MG63 (cell line): ENCODE data around the gene ARAP1. TPM values are rescaled to one million over a fixed set of nuclear protein-coding genes. Genes with fewer than 3 reads are reported as not detected.

Experiments used
- DNase-seq: peaks from one replicate; pipeline ENCODE4 v3.0.0-alpha.2; 2020
- H3K27me3 ChIP-seq: fragments of 250-450 bp; sonication (Bioruptor Pico); 2 replicates; pipeline ENCODE4 v1.5.1; 2020; ENCODE audit warnings: mild to moderate bottlenecking, moderate library complexity
- H3K36me3 ChIP-seq: fragments of 250-450 bp; sonication (Bioruptor Pico); 2 replicates; pipeline ENCODE4 v1.5.1; 2020; ENCODE audit warnings: mild to moderate bottlenecking, moderate library complexity
- H3K4me3 ChIP-seq: fragments of 250-450 bp; sonication (Bioruptor Pico); 2 replicates; pipeline ENCODE4 v1.5.1; 2020; ENCODE audit warnings: mild to moderate bottlenecking, moderate library complexity
- H3K9me3 ChIP-seq: fragments of 250-450 bp; sonication (Bioruptor Pico); 2 replicates; pipeline ENCODE4 v1.5.1; 2020; ENCODE audit warnings: mild to moderate bottlenecking, moderate library complexity
- total RNA-seq: library from RNA; depleted of rRNA; stranded (reverse); fragments of >200 nt; shearing (Covaris generic); gene quantifications from 2 replicates; pipeline ENCODE4 v1.2.3, GENCODE V29; 2014; ENCODE audit warnings: low replicate concordance

ARAP1 gene
- total RNA-seq, 1 experiment from 2014 or later = 55.6 TPM

DNA sequence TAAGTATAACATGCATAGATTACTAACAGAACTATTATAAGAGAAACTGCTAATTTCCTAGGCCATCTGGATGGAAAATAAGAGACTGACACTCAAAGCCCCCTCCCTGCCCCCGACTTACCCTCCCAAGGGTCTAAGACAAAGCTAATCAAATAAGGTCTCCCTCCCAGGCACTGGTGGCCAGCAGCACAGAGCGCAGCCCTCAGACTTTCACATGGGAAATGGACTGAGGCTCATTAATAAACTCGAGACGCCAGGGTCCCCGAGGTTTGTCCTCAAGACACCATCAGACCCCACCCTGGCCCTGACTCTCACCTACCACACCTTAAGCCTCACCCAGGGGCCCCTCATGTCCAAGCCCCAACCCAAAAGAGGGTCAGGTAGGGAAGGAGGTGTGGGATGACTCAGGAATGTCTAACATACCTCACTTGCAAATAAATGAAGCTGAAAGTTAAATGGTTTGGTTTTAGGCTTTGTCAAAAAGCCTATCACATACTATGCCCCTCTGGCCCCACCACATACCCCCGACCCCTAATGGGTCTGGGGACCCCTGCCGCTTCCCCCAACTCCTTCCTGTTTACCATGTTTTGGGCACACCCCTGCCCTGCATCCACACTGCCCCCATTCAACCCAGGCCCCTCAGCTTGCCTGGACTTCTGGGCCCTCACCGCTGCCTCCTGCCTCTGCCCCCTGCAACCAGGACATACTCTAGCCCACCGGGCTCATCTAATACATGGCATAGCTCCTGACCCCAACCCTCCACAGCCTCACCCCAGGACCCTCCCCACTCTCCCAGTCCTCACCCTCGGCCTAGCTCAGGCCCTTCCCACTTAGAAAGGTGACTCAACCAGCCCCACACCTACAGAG, 11.4 kb downstream of the ARAP1 start:
- Histone ChIP-seq H3K27me3 (no peaks in the 10 kb centered on the region), H3K9me3 (no peaks in the 10 kb centered on the region), H3K4me3 (no peak overlapping the region), H3K36me3 (no peaks in the 10 kb centered on the region)
- DNase-seq = no peak

DNA sequence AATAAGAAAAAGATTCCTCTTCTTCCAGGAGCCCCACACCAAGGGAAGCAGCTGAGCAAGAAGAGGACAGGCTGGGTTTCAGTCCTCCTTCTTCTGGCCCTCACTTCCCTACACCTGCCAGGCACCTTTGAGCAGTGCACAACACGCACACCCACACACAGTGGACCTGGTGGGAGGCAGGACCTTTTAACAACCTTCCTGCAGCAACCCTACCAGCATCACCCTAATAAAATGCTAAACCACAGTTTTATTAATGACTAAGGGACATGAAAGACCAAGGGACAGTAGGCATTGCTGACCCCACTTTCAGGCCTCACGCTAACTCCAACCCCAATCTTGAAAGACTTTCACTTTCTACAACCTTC, 12.2 kb downstream of the ARAP1 start:
- Histone ChIP-seq H3K9me3 (no peaks in the 10 kb centered on the region), H3K27me3 (no peaks in the 10 kb centered on the region), H3K4me3 (no peak overlapping the region), H3K36me3 (no peaks in the 10 kb centered on the region)
- DNase-seq = no peak

DNA sequence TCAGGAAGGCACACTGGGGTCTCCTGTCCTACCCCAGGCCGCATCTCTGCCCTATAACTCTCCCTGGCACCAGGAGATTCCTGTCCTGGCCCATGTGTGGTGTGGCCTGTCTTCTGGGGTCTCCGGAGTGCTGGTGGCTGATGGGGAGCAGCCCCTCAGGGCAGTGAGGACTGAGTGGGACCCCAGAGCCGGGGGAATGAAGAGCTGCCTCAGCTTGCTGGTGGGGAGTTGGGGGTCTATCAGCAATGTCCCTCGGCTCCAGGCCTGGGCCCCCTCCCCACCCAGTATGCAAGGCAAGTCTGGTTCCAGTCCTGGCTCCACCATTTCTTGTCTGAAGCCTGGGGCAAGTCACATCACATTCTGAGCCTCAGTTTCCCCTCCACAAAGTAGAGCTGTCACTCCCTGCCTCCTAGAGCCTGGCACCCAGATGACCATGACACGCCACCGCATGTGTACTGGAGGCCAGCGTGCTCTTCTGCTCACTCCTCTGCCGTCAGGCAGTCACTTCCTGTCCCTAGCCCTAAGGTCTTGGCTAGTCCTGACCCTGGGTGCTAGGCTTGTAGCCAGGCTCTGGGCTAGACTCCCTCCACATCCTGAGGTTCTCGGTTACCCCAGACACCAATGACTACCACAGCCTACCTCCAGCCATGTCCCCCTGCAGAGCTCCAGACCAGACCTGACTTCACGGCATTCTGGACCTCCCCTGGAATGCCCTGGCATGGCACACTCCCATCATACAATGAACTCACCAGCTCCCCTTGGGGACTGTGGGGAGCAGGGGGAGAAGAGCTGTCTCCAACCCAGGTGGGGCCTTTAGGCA, 12.8 kb downstream of the ARAP1 start:
- Histone ChIP-seq H3K27me3 (no peaks in the 10 kb centered on the region), H3K36me3 (no peaks in the 10 kb centered on the region), H3K9me3 (no peaks in the 10 kb centered on the region), H3K4me3 (no peak overlapping the region)
- DNase-seq = no peak

DNA sequence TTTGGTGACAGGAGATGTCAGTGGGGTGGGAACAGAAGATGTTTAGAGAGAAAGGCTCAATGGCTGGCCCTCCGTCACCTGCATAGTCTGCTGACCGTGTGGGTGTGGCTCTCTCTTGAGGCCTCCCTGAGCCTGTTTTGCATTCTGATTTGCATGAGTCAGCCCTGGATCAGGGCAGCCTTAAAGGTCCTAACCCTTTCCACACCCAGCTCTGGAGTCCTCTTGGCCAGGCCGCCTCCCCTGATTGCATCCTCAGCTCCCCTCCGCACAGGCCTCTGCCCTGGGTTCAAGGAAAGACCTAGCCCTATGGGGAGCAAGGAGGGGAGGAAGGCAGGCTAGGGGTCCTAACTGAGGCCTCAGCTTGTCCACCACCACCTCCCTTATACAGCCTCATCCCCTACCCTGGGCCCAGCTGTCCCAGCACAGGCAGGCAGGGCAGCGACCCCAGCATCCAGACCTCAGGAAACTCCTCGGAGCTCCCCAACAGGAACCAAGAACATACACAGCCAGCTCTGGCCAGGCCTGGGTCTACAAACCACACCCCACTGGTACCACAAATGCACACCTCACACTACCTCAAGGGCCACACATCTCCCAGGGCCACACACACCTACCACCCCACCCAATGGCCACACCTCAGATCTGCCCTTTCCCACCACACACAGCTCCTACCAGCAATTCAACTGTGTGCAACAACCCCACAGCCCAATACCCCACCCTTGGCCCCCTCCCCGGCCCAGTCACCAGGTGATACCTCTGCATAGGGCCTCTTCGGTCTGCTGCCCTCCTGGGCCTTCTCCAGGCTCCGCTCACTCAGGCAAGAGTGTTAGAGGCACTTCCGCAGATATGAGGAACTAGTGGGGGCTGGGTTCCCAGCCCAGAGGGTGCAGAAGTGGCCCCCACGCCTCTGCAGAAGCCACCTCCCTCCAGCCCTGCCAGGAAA, 13.7 kb downstream of the ARAP1 start:
- DNase-seq = peak; percentile 50
- Histone ChIP-seq H3K36me3 (no peaks in the 10 kb centered on the region), H3K9me3 (no peaks in the 10 kb centered on the region), H3K4me3 (no peak overlapping the region), H3K27me3 (no peaks in the 10 kb centered on the region)

DNA sequence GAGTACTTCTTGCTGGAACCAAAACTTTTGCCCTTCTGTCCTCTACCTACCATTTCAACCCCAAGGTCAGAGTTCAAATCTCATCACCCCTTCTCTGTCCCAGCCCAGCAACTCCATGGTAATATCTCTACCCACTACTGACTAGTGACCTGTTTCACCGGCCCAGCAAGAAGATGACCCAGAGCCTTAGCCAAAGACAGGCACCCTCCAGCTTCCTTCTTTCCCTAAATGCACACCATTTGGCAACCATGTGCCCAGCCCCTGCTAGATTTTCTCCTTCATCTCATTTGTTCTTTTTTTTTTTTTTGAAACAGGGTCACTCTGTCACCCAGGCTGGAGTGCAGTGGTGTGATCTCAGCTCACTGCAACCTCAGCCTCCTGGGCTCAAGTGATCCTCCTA, 14.9 kb downstream of the ARAP1 start:
- Histone ChIP-seq H3K4me3 (no peak overlapping the region), H3K36me3 (no peaks in the 10 kb centered on the region), H3K9me3 (no peaks in the 10 kb centered on the region), H3K27me3 (no peaks in the 10 kb centered on the region)
- no peak for DNase-seq

DNA sequence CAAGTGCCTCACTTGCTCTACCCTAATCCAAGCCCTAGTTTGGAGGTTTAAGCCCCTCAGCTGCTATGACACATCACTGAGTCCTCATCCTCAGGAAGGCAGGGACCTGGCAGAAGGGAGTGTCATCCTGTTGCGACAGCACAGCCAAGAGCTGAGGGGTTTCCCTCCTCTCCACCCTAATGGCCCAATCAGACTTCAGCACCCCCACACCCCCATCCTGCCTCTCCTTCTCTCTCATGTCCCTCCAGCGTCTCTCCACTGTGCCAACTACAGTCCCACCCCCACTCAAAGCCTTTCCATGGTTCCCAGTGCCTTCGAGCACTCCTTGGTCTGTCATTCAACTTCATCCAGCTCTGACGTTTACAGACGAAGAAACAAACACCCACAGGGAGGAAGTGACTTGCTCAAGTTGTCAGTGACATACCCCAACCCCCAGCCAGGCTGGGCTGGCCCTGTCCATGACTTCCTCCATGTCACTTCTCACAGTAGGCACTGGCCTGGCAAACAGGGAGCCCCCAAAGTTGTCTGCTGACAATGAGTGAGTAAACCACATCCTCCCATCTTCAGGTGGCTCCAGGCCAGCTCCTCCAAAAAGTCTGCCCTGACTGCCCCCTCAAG, 15.6 kb downstream of the ARAP1 start:
- H3K36me3 ChIP-seq = no peaks in the 10 kb centered on the region

DNA sequence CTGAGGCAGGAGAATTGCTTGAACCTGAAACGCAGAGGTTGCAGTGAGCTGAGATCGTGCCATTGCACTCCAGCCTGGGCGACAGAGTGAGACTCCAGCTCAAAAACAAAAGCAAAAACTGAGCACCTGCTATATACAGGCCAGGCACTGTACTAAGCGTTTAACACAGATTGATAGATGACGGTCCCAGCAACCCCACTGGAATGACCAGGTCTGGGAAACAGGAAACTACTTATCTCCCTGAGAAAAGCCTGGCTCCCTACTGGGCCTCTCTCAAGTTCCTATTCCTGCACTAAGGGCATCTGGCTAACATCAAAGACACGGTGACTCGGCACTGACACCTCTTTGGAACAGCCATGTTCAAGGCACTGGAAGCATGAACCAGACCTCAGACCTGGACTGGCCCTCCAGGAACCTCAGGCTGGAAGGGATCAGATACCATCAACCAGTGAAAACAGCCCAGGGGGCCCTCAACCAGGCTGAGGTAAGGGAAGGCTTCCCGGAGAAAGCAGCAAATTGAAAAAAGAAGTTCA, 16.6 kb downstream of the ARAP1 start:
- Histone ChIP-seq H3K4me3 (no peak overlapping the region), H3K36me3 (no peaks in the 10 kb centered on the region), H3K27me3 (no peaks in the 10 kb centered on the region), H3K9me3 (no peaks in the 10 kb centered on the region)
- DNase-seq = peak; percentile 69

More for the DNA sequence above, 15.6 kb downstream of the ARAP1 start:
- H3K27me3 ChIP-seq = no peaks in the 10 kb centered on the region
- H3K4me3 ChIP-seq = no peak overlapping the region
- DNase-seq = peak; percentile 69
- no peaks in the 10 kb centered on the region for H3K9me3 ChIP-seq

DNA sequence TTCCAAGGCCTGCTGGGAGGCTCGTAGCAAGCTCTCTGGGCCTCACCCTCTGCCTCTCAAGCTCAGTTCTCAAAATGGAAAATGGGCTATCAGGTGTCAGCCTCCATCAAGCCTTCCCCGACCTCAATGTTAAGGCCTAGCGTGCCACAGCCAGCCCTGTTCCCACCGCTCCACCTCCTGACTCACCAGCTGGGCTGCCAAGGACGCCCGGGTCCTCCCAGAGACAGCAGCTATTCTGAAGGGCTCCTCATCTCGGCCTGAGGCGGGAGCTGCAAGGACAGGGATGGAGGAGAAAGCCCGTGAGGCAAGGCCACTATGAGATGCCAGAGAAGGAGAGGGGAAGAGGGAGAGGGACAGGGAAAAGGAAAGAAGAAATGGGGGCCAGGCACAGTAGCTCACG, 19.9 kb downstream of the ARAP1 start:
- Histone ChIP-seq H3K36me3 (no peaks in the 10 kb centered on the region; the same call in 1 of the 2 replicates), H3K27me3 (no peaks in the 10 kb centered on the region), H3K4me3 (no peak overlapping the region), H3K9me3 (no peaks in the 10 kb centered on the region)
- peak; percentile 89 for DNase-seq

DNA sequence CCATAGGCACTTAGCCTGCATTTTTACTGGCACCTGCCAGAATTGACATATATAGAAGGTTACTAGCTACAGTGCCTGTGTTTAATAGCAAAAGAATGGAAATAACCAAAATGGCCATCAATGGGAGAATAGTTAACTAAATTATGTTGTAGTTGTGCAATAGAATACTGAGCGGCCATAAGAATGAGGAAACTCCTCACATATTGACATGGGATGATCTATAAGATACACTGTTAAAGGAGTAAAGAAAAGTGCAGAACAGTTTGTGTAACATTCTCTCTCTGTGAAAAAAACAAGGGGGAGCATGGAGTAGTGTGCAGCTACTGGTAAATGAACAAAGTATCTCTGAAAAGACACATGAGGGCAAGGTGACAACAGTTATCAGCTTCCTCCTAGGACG, 21.5 kb downstream of the ARAP1 start:
- Histone ChIP-seq H3K36me3 (no peaks in the 10 kb centered on the region; the same call in 1 of the 2 replicates), H3K9me3 (no peaks in the 10 kb centered on the region), H3K27me3 (no peaks in the 10 kb centered on the region), H3K4me3 (no peak overlapping the region)
- DNase-seq = no peak

DNA sequence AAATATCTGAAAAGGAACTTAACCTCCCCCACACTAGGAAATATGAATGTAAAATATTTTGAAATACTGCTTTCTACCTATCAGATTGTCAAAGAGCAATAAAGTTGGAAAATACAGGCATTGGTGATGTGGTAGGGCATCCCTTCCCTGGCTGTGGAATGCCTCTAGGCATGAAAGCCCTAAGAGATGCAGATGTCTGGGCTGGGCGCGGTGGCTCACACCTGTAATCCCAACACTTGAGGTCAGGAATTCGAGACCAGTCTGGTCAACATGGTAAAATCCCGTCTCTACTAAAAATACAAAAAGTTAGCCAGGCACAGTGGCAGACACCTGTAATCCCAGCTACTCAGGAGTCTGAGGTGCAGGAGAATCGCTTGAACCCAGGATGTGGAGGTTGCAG, 22.0 kb downstream of the ARAP1 start:
- H3K4me3 ChIP-seq = no peak overlapping the region
- no peaks in the 10 kb centered on the region for H3K9me3 ChIP-seq
- no peaks in the 10 kb centered on the region for H3K27me3 ChIP-seq
- no peaks in the 10 kb centered on the region; the same call in 1 of the 2 replicates for H3K36me3 ChIP-seq
- no peak for DNase-seq

DNA sequence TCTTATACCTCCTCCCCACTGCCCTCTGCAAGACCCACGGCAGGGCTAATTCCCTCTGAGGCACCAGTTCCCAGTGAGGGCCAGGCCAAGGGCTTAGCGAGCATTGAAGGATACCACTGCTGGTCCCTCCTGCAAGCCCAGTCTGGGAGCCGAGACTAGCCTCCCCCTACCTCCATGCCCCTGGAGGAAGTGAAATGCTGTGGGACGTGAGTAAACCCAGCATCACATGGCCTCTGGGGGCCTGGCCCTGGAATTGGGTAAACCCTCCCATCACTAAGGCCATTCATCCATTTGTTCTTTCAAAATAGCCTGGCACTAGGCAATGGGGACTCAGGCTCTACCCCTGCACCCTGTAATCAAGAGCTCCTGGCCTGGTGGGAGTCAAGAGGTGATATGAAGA, 24.7 kb downstream of the ARAP1 start:
- Histone ChIP-seq H3K36me3 (no peaks in the 10 kb centered on the region; the same call in 1 of the 2 replicates), H3K27me3 (no peaks in the 10 kb centered on the region), H3K9me3 (no peaks in the 10 kb centered on the region), H3K4me3 (no peak overlapping the region)
- DNase-seq = no peak

DNA sequence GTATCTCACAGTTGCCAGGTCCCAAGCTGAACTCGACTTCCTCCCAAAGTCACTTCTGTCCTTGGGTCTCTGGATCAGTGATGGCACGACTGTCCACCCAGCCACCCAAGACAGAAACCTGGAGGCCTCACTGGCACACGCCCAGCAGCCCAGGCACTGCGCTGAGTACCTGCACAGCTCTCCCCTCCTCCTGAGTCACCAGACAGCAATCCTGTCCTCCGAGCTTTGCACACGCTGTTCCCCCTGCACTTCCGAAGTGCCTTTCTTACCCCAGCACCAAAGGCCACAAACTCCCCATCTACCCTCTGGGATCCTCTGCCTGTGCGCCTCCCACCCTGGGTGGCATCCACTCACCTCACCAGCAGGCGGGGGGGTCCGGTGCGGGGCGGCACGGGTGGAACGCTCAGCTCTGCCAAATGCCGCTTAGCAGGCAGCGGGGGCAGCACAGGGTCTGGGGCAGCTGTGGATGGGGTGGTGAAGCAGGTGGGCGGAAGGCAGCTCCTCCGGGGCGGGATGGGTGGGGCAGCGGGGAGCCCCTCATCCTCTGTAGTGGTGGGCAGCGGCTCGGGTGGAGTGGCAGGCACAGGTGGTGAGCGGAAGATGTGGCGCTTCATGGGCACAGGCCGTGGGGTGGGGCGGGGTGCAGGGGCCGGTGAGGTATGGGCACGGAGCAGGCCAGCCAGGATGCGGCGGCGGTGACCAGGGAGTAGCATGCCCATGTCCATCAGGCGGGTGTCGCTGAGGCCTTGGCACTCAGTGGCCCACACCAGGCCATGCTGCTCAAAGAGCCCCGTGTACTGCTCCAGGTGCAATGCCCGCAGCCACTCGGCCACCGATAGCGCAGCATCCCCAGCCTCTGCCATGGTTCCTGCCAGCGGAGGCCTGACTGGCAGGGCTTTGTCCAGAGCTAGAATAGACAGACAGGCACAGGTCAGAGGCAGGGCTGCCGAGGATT, 25.7 kb downstream of the ARAP1 start:
- no peak for DNase-seq

DNA sequence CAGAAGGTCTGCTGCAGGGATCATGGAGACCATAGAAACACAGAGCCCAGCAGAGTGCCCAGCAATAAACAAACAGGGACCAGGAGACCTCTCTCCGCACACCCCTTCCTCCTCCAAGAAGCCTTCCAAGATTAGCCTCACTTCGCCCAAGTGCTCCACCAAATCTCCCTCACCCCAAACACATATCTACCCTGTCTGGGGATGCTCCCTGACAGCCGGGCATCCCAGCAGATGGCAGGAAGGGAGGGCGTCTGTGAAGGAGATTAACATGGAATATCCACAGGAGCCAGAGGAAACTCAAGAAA, 26.5 kb downstream of the ARAP1 start:
- no peaks in the 10 kb centered on the region; the same call in 1 of the 2 replicates for H3K36me3 ChIP-seq
- no peaks in the 10 kb centered on the region for H3K27me3 ChIP-seq
- DNase-seq = no peak
- H3K4me3 ChIP-seq = no peak overlapping the region
- H3K9me3 ChIP-seq = no peaks in the 10 kb centered on the region

More for the DNA sequence above, 25.7 kb downstream of the ARAP1 start:
- Histone ChIP-seq H3K4me3 (no peak overlapping the region), H3K36me3 (no peaks in the 10 kb centered on the region; the same call in 1 of the 2 replicates), H3K9me3 (no peaks in the 10 kb centered on the region), H3K27me3 (no peaks in the 10 kb centered on the region)

DNA sequence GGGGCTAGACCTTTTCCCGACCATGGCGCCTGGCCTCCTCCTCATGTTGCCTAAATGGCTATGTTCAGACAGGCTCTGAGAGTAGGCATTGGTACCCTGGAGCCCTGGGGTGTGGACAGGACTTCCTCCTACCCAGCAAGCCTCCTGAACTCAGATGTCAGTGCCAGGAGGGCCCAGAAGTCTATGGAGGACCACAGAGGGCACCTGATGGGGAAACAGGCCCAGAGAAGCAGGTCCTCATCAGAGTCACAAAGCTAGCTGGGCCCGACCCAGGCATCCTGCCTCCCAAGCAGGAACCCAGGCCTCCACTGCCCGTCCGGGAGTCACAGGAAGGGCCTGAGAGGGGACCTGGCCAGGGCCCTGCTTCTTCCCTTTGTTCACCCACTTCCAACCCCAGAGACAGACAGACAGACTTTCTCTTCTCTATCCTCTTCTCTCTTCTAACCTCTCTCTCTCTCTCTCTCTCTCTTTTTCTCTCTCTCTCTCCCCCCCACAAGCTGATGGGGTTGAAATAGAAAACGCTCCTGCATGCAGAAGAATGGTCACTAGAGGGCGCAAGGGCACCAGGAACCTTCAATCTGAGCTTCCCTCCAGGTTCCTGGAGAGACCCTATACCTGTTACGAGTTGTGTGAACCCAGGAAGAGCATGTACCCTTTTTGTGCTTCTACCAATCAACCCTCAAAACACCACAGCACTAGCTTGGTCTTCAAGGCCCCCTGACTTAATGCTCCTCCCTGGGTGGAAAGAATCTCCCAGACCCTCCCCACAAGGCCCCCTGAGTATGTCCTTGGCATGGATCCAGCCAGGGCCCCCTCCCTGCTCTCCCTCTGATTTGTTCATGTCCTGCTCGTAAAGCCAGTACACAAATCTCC, 27.1 kb downstream of the ARAP1 start:
- no peaks in the 10 kb centered on the region for H3K9me3 ChIP-seq
- H3K27me3 ChIP-seq = no peaks in the 10 kb centered on the region
- DNase-seq = peak; percentile 63
- no peaks in the 10 kb centered on the region; the same call in 1 of the 2 replicates for H3K36me3 ChIP-seq
- no peak overlapping the region for H3K4me3 ChIP-seq
